Right atrium auricular region (tissue), 2 donors: ENCODE measurements around the gene STK35. TPM values are rescaled to one million over a fixed set of nuclear protein-coding genes. Genes with fewer than 3 reads are reported as not detected.

Source experiments
- DNase-seq: peaks from one replicate; pipeline ENCODE4 v3.0.0-alpha.2; 2019; ENCODE audit warnings: low spot score
- H3K27ac ChIP-seq, 2 donors: fragments of 200-600 bp; sonication (generic); 1 replicate in 1 of 2; 2 replicates in 1 of 2; pipeline ENCODE4 v1.5.1; 2016 to 2019
- H3K27me3 ChIP-seq, 2 donors: fragments of 200-600 bp; sonication (generic); one replicate each; pipeline versions ENCODE4 v1.5.1 to v1.6.0; 2017 to 2019
- H3K36me3 ChIP-seq: fragments of 200-600 bp; sonication (generic); one replicate; pipeline ENCODE4 v1.5.1; 2016
- H3K4me1 ChIP-seq, 2 donors: fragments of 200-600 bp; sonication (generic); one replicate each; pipeline versions ENCODE4 v1.5.1 to v1.6.0; 2017 to 2019
- H3K4me3 ChIP-seq, 2 donors: fragments of 200-600 bp; sonication (generic); 1 replicate in 1 of 2; 2 replicates in 1 of 2; pipeline ENCODE4 v1.5.1; 2017 to 2019; ENCODE audit warnings: mild to moderate bottlenecking in 1 of 2, moderate library complexity in 1 of 2
- H3K9me3 ChIP-seq, 2 donors: fragments of 200-600 bp; sonication (generic); one replicate each; pipeline ENCODE4 v1.5.1; 2019
- CTCF ChIP-seq, 2 donors: fragments of 200-600 bp; sonication (generic); IDR thresholded peaks; one replicate each; pipeline ENCODE4 v1.5.1; 2019; ENCODE audit warnings: antibody characterized with exemption in 2 of 2
- total RNA-seq, 2 donors: library from RNA; depleted of rRNA; stranded (reverse); fragments of >200 nt; gene quantifications; one replicate each; pipeline ENCODE4 v1.1.0, GENCODE V29; 2016

Gene STK35
- total RNA-seq, 2 donors from 2014 or later, result 15.0 to 18.8 TPM

- Histone ChIP-seq H3K4me1 (no peaks in the 10 kb centered on the region), H3K36me3 (no peaks in the 10 kb centered on the region), H3K27me3 (no peaks in the 10 kb centered on the region), H3K27ac (no peak overlapping the region), H3K9me3 (peaks cover 0 to 14% of the 10 kb centered on the region in 2 donors), H3K4me3 (no peak overlapping the region)
- no peak for DNase-seq
- no peak for TF ChIP-seq CTCF (IDR thresholded peaks at IDR 0.05)
Measured at GRCh38 chr20:2059411-2059810, 42.2 kb upstream of the STK35 start.

- Histone ChIP-seq H3K4me3 (no peak overlapping the region), H3K27me3 (no peaks in the 10 kb centered on the region), H3K36me3 (no peaks in the 10 kb centered on the region), H3K27ac (no peak overlapping the region), H3K9me3 (no peaks in the 10 kb centered on the region), H3K4me1 (no peaks in the 10 kb centered on the region)
- no peak for DNase-seq
- no peak for TF ChIP-seq CTCF (IDR thresholded peaks at IDR 0.05)
Measured at GRCh38 chr20:2065099-2065498, 36.5 kb upstream of the STK35 start.

GRCh38 chr20:2066461-2067122 is 35.0 kb upstream of the STK35 start:
- Histone ChIP-seq H3K4me3 (no peak overlapping the region), H3K27ac (no peak overlapping the region), H3K4me1 (no peaks in the 10 kb centered on the region), H3K27me3 (no peaks in the 10 kb centered on the region), H3K9me3 (no peaks in the 10 kb centered on the region), H3K36me3 (no peaks in the 10 kb centered on the region)
- DNase-seq, result no peak
- TF ChIP-seq CTCF (IDR thresholded peaks at IDR 0.05), result no peak

- no peak for TF ChIP-seq CTCF (IDR thresholded peaks at IDR 0.05)
- no peak for DNase-seq
- no peaks in the 10 kb centered on the region for H3K27me3 ChIP-seq
- H3K4me3 ChIP-seq, result no peak overlapping the region
- no peak overlapping the region for H3K27ac ChIP-seq
- no peaks in the 10 kb centered on the region for H3K9me3 ChIP-seq
- H3K36me3 ChIP-seq, result no peaks in the 10 kb centered on the region
- H3K4me1 ChIP-seq, result no peaks in the 10 kb centered on the region
Measured at GRCh38 chr20:2080532-2081224, 20.9 kb upstream of the STK35 start.

- Histone ChIP-seq H3K4me1 (no peaks in the 10 kb centered on the region), H3K27me3 (no peaks in the 10 kb centered on the region), H3K9me3 (no peaks in the 10 kb centered on the region), H3K4me3 (no peak overlapping the region), H3K27ac (no peak overlapping the region), H3K36me3 (no peaks in the 10 kb centered on the region)
- DNase-seq, result no peak
- TF ChIP-seq CTCF (IDR thresholded peaks at IDR 0.05), result no peak
Measured at GRCh38 chr20:2084703-2085102, 16.9 kb upstream of the STK35 start.
